Measurements from ENCODE around the gene THUMPD3. TPM values are rescaled to one million over a fixed set of nuclear protein-coding genes. Genes with fewer than 3 reads are reported as not detected.

The THUMPD3 gene
- total RNA-seq, 4 donors from 2014 or later = 13.3 to 48.9 (median 25.0) TPM

DNA sequence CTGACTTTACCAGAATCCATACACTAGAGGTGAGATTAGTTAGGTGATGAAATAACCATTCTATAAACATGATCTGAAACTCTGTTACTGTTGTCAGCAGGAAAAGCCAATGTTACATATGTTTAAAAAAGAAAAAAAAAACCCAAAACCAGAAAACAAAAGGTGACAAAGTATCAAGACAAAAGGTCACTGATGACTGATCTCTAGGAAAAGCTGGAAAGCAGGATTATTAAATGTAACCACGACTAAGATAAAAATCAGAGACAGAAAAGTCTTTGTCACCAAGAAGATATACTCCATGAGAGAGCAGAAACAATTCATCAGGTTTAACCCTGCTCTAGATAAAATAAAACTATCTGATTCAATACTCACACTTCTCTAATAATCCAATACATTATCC is 29.2 kb downstream of the THUMPD3 start:
- intact Hi-C loops (cut with DNase I; ENCODE audit: low total_unique reads) = no loop called here
- no peak overlapping the region for H3K27ac ChIP-seq
- H3K27me3 ChIP-seq = no peaks in the 10 kb centered on the region
- H3K4me1 ChIP-seq = peaks cover 12 to 14% of the 10 kb centered on the region in 2 donors
- DNase-seq = no peak
- no peaks in the 10 kb centered on the region for H3K9me3 ChIP-seq
- H3K4me3 ChIP-seq = no peak overlapping the region
- H3K36me3 ChIP-seq = no peaks in the 10 kb centered on the region
- TF ChIP-seq POLR2A (IDR thresholded peaks at IDR 0.05) = no peak
- TF ChIP-seq, protein P1, sequence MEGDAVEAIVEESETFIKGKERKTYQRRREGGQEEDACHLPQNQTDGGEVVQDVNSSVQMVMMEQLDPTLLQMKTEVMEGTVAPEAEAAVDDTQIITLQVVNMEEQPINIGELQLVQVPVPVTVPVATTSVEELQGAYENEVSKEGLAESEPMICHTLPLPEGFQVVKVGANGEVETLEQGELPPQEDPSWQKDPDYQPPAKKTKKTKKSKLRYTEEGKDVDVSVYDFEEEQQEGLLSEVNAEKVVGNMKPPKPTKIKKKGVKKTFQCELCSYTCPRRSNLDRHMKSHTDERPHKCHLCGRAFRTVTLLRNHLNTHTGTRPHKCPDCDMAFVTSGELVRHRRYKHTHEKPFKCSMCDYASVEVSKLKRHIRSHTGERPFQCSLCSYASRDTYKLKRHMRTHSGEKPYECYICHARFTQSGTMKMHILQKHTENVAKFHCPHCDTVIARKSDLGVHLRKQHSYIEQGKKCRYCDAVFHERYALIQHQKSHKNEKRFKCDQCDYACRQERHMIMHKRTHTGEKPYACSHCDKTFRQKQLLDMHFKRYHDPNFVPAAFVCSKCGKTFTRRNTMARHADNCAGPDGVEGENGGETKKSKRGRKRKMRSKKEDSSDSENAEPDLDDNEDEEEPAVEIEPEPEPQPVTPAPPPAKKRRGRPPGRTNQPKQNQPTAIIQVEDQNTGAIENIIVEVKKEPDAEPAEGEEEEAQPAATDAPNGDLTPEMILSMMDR (IDR thresholded peaks at IDR 0.05) = no peak

DNA sequence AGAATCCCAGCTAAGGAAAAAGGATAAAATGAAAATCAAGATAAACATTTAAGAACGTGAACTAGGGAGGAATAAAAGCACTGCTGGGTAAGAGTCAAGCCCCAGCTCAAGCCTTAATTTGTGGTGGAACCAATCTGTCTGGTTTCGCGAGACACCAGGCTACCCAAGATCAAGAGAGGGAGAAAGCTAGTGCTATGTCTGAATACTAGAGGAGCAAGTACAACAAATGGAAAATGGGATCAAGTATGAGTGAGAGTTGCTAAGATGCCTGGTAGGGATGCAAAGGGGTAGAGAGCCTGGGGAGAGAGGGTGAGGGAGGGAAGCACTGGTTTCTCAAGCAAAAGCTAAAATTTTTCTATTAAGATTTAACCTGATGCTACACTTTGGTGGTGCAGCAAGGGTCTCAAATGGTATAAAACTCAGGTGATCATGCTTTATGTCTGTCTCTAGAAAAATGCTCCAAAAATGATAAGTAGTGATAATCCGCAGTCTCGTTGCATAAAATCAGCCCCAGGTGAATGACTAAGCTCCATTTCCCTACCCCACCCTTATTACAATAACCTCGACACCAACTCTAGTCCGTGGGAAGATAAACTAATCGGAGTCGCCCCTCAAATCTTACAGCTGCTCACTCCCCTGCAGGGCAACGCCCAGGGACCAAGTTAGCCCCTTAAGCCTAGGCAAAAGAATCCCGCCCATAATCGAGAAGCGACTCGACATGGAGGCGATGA is 32.9 kb downstream of the THUMPD3 start:
- Histone ChIP-seq H3K4me3 (peak overlapping the region; percentile 89 to 96), H3K4me1 (peaks cover 12 to 14% of the 10 kb centered on the region in 2 donors), H3K36me3 (no peaks in the 10 kb centered on the region), H3K9me3 (no peaks in the 10 kb centered on the region), H3K27me3 (no peaks in the 10 kb centered on the region), H3K27ac (peak overlapping the region; percentile 97 to 99)
- TF ChIP-seq, protein P1 (IDR thresholded peaks at IDR 0.05) = no peak
- TF ChIP-seq POLR2A (IDR thresholded peaks at IDR 0.05) = no peak
- intact Hi-C loops (cut with DNase I; ENCODE audit: low total_unique reads) = no loop called here
- no peak for DNase-seq

DNA sequence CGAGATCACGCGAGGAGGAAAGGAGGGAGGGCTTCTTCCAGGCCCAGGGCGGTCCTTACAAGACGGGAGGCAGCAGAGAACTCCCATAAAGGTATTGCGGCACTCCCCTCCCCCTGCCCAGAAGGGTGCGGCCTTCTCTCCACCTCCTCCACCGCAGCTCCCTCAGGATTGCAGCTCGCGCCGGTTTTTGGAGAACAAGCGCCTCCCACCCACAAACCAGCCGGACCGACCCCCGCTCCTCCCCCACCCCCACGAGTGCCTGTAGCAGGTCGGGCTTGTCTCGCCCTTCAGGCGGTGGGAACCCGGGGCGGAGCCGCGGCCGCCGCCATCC is 33.4 kb downstream of the THUMPD3 start:
- H3K27ac ChIP-seq = peak overlapping the region; percentile 97 to 99
- peak in 1 of 2 donors; percentile 95 for DNase-seq
- H3K36me3 ChIP-seq = no peaks in the 10 kb centered on the region
- H3K27me3 ChIP-seq = no peaks in the 10 kb centered on the region
- intact Hi-C loops (cut with DNase I; ENCODE audit: low total_unique reads) = no loop called here
- H3K4me1 ChIP-seq = peaks cover 12 to 14% of the 10 kb centered on the region in 2 donors
- peak overlapping the region; percentile 89 to 96 for H3K4me3 ChIP-seq
- TF ChIP-seq, protein P1 (IDR thresholded peaks at IDR 0.05) = no peak
- TF ChIP-seq POLR2A (IDR thresholded peaks at IDR 0.05) = peak in 1 of 2 donors; percentile 18
- H3K9me3 ChIP-seq = no peaks in the 10 kb centered on the region

DNA sequence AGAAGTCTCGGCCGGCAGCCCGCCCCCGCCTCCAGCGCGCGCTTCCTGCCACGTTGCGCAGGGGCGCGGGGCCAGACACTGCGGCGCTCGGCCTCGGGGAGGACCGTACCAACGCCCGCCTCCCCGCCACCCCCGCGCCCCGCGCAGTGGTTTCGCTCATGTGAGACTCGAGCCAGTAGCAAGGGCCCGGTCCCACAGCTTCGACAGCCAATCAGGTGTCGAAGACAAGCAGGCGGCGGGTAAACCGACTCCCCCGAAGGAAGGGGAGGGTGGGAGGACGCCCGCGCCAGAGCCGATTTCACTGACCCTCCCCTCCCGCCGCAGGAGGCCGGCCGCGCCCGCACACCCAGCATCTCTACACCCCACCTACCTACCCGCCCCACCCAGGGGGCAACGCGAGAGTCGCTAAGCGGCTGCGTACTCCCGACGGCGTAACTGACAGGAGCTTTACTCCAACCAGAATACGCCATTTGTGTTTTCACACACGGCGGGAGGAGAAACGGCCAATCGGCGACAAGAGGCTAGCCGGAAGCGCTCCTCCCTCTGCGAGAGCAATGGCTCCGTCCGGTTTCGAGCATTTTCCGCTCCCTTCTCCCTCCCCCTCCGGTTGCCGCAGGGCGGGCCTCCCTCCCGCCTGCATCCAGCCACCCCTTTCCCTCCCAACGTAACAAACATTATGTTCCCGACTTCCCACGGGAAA is 33.9 kb downstream of the THUMPD3 start:
- TF ChIP-seq, protein P1 (IDR thresholded peaks at IDR 0.05) = no peak
- no peak for TF ChIP-seq POLR2A (IDR thresholded peaks at IDR 0.05)
- Histone ChIP-seq H3K4me3 (peak overlapping the region; percentile 89 to 96), H3K4me1 (peaks cover 12 to 19% of the 10 kb centered on the region in 2 donors), H3K36me3 (no peaks in the 10 kb centered on the region), H3K9me3 (no peaks in the 10 kb centered on the region), H3K27ac (peak overlapping the region; percentile 97 to 99), H3K27me3 (no peaks in the 10 kb centered on the region)
- peak; percentile 99 for DNase-seq
- intact Hi-C loops (cut with DNase I; ENCODE audit: low total_unique reads) = no loop called here

DNA sequence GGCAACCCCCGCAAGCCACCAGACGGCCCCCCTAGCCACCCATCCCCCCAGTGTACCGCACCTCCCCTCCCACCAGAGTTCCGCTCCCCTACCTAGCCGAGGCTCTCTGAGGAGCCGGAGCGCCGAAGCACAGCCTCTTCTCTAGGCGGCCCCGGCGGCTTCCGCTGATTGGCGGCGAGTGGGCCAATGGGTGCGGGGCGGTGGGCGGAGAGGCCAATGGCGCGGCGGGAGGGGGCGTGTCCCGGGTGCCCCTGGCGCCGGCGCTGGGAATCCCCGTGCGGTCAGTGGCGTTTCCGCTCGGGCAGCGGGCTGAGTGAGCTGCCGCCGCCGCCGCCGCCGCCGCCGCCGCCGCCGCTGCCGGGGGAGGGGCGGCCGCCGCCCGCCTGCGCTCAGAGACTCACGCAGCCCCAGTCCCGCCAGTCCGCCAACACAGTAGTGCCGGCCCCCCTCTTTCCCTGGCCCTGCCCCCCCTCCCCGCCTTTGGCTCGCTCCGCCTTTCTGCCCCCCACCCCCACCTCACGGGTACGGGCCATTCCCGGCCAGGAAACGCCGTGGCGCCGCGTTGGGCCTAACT is 34.6 kb downstream of the THUMPD3 start, which contains the start of gene SETD5:
SETD5 (plus strand) TSS at position 284 of the 574 bp plus-strand sequence. CDS start 31,324 bp downstream, outside the sequence.
- Histone ChIP-seq H3K4me3 (peak within 1 kb of the TSS; percentile 89 to 96), H3K27ac (peak within 1 kb of the TSS; percentile 97 to 99), H3K9me3 (no peaks in the 10 kb centered on the region), H3K27me3 (no peaks in the 10 kb centered on the region), H3K4me1 (peaks cover 12 to 25% of the 10 kb centered on the region in 2 donors), H3K36me3 (no peaks in the 10 kb centered on the region)
- intact Hi-C loops (cut with DNase I; ENCODE audit: low total_unique reads) = no loop called here
- peak; percentile 98 for DNase-seq
- TF ChIP-seq, protein P1 (IDR thresholded peaks at IDR 0.05) = no peak
- TF ChIP-seq POLR2A (IDR thresholded peaks at IDR 0.05) = peak; percentile 86 to 89
